Measurements from ENCODE around the gene EYS. TPM values are rescaled to one million over a fixed set of nuclear protein-coding genes. Genes with fewer than 3 reads are reported as not detected.

The EYS gene
- total and polyA plus RNA-seq, 2 experiments from 2014 or later, result 0.04 TPM; not detected in 1

DNA sequence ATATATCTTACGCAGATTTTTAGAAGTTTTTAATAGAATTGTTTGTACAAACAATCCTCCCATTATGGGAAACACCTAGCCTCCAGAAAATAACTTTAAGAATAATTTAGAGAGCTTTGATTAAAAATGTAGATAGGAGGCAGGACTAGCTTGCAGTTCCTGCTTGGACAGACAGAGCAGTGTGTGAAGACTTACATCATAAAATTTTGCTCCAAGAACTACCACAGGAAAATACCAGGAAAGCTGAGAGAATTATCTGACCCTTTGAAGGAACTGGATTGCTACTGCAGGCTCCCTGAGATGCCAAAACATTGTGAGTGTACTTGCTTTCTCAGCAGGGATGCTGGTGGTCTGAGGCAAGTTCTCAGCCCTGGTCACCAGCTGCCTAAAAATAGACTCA, 64.2 kb downstream of the EYS start:
- no peak for DNase-seq

DNA sequence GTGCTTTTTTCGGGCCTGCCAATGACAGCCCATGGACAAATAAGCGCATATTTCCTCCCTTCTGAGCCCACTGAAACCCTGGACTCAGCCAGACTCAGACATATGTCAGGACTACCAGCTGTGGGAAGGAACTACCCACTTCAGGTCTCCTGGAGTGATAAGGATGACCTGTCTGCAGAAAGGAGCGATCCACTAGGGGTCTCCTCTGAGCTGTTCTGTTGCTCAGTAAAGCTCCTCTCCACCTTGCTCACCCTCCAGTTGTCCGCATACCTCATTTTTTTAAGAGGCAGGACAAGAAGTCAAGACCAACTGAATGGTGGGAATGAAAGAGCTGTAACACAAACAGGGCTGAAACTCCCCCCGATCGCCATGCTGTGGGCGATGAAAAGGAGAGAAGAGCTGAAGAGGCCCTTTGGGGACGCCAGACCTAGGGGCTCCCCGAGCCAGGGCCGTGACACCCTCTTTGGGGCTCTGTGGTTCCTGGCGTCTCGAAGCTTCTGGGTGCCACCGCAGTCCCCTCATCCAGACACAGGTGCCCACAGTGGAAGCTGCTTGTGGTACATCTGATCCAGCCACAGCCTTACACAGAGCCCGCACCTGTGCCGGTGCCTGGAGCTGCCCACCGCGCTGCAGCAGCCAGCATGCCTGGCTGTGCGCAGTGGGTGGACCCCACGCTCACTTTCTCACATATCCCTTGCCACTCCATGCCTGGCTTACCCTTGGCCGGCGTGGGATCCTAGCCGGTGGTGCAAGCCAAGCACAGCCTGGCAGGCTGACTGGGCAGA, 68.8 kb downstream of the EYS start:
- no peak for DNase-seq
- WGBS, 2 experiments (ENCODE audit: low coverage in 1 of 2, low lambda C conversion rate in 2 of 2, missing lambda C conversion rate in 2 of 2), result 45% methylated on average over 22 of the region's 22 CpGs
- no peaks in the 10 kb centered on the region for H3K9me2 ChIP-seq (ENCODE audit: insufficient read depth)
- H3K9ac ChIP-seq, result no peak overlapping the region
- H3K4me2 ChIP-seq (ENCODE audit: unreplicated experiment), result no peak overlapping the region
- no peaks in the 10 kb centered on the region for H3K9me3 ChIP-seq (ENCODE audit: low read depth)
- H3K4me3 ChIP-seq, result no peak overlapping the region
- H3K36me3 ChIP-seq (ENCODE audit: low read depth), result no peaks in the 10 kb centered on the region
- no peak overlapping the region for H2AFZ ChIP-seq
- TF ChIP-seq EZH2 (IDR thresholded peaks at IDR 0.05; ENCODE audit: insufficient read depth, poor library complexity, severe bottlenecking) (no peak), EZH2phosphoT487 (IDR thresholded peaks at IDR 0.05; ENCODE audit: insufficient read depth, low read depth) (no peak)
- H3K4me1 ChIP-seq (ENCODE audit: insufficient read depth), result no peaks in the 10 kb centered on the region
- H3K27ac ChIP-seq, result no peak overlapping the region
- H3K27me3 ChIP-seq (replicated peaks; ENCODE audit: insufficient read depth), result no peaks in the 10 kb centered on the region
- in situ Hi-C loops (cut with MboI), result no loop called here
- H3F3A ChIP-seq (ENCODE audit: insufficient read depth), result no peaks in the 10 kb centered on the region
- no peaks in the 10 kb centered on the region for H3K79me2 ChIP-seq (ENCODE audit: insufficient read depth)
- H4K20me1 ChIP-seq (ENCODE audit: insufficient read depth), result no peaks in the 10 kb centered on the region

More for the DNA sequence above, 64.2 kb downstream of the EYS start:
- H3K9me2 ChIP-seq (ENCODE audit: insufficient read depth), result no peaks in the 10 kb centered on the region
- H3K27ac ChIP-seq, result no peak overlapping the region
- H3K4me1 ChIP-seq (ENCODE audit: insufficient read depth), result no peaks in the 10 kb centered on the region
- H3K27me3 ChIP-seq (replicated peaks; ENCODE audit: insufficient read depth), result no peaks in the 10 kb centered on the region
- no peaks in the 10 kb centered on the region for H3K36me3 ChIP-seq (ENCODE audit: low read depth)
- in situ Hi-C loops (cut with MboI), result no loop called here
- H3F3A ChIP-seq (ENCODE audit: insufficient read depth), result no peaks in the 10 kb centered on the region
- H3K4me2 ChIP-seq (ENCODE audit: unreplicated experiment), result no peak overlapping the region
- H3K9ac ChIP-seq, result no peak overlapping the region
- no peaks in the 10 kb centered on the region for H3K79me2 ChIP-seq (ENCODE audit: insufficient read depth)
- 17 to 28% methylated on average over 1 of the region's 1 CpG for WGBS, 2 experiments (ENCODE audit: low coverage in 1 of 2, low lambda C conversion rate in 2 of 2, missing lambda C conversion rate in 2 of 2)
- H3K9me3 ChIP-seq (ENCODE audit: low read depth), result no peaks in the 10 kb centered on the region
- H4K20me1 ChIP-seq (ENCODE audit: insufficient read depth), result no peaks in the 10 kb centered on the region
- no peak for TF ChIP-seq EZH2 (IDR thresholded peaks at IDR 0.05; ENCODE audit: insufficient read depth, poor library complexity, severe bottlenecking)
- TF ChIP-seq EZH2phosphoT487 (IDR thresholded peaks at IDR 0.05; ENCODE audit: insufficient read depth, low read depth), result no peak
- no peak overlapping the region for H3K4me3 ChIP-seq
- H2AFZ ChIP-seq, result no peak overlapping the region

DNA sequence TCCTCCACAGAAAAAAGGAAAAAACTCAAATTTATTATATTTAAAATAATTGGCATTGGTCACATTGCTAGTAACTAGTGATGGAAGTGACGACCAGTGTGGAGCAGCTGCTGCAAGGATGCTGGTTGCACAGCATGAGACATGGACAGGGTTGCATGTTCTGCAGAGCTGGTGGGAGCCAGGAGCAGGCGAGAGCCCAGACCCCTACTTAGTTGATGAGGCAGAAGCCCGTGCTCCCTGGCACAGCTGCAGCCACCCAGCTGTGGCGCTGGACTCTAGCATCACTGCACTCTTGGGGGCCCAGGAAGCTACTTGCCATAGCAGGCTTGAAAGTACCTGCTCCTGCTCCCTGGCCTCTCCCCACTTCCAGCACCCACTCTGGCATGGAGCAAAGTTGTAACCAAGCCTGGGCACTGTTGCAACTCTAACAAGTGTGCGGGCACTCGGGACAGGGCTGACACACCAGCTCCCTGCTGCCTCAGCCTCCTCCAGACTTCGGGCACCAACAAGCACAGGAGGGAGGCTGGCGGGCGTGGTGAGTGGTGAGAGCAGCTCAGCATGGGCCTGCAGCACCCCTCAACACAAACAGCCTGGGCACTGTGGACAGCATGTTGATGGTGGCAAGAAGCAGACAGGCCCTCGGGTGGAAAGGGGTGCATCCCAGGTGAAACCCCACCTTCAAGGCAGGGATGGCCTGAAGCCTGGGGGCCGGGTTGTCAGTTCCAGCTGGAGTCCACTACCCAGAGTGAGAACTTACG, 69.6 kb downstream of the EYS start:
- TF ChIP-seq EZH2 (IDR thresholded peaks at IDR 0.05; ENCODE audit: insufficient read depth, poor library complexity, severe bottlenecking) (no peak), EZH2phosphoT487 (IDR thresholded peaks at IDR 0.05; ENCODE audit: insufficient read depth, low read depth) (no peak)
- Histone ChIP-seq H4K20me1 (ENCODE audit: insufficient read depth) (no peaks in the 10 kb centered on the region), H3K4me3 (no peak overlapping the region), H3K27ac (no peak overlapping the region), H3K36me3 (ENCODE audit: low read depth) (no peaks in the 10 kb centered on the region), H3K9ac (no peak overlapping the region), H3K79me2 (ENCODE audit: insufficient read depth) (no peaks in the 10 kb centered on the region), H3F3A (ENCODE audit: insufficient read depth) (no peaks in the 10 kb centered on the region), H3K27me3 (replicated peaks; ENCODE audit: insufficient read depth) (no peaks in the 10 kb centered on the region), H3K4me1 (ENCODE audit: insufficient read depth) (no peaks in the 10 kb centered on the region), H3K9me2 (ENCODE audit: insufficient read depth) (no peaks in the 10 kb centered on the region), H2AFZ (no peak overlapping the region), H3K9me3 (ENCODE audit: low read depth) (no peaks in the 10 kb centered on the region), H3K4me2 (ENCODE audit: unreplicated experiment) (no peak overlapping the region)
- DNase-seq, result no peak
- in situ Hi-C loops (cut with MboI), result no loop called here
- WGBS, 2 experiments (ENCODE audit: low coverage in 1 of 2, low lambda C conversion rate in 2 of 2, missing lambda C conversion rate in 2 of 2), result 40% methylated on average over 12 of the region's 12 CpGs

DNA sequence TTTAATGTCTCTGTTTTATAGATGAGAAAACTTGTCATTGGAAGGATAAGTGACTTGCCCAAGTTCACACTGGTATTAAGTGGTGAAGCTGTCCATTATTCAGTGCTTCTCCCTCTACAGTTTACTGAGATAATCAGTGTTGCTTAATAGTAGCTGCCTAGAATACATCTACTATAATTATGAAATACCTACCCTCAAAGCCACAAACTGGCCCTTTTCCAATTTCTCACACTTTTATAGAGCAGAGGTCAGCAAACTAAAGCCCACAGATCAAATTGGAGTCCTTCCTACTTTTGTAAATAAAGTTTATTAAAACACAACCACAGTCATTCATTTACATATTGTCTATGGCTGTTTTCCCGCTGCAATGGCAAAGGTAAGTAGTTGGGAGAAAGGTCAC, 73.5 kb downstream of the EYS start:
- H3K4me1 ChIP-seq (ENCODE audit: insufficient read depth), result no peaks in the 10 kb centered on the region
- no peaks in the 10 kb centered on the region for H4K20me1 ChIP-seq (ENCODE audit: insufficient read depth)
- no peak overlapping the region for H3K27ac ChIP-seq
- H3K4me3 ChIP-seq, result no peak overlapping the region
- 0 to 15% methylated on average over 1 of the region's 1 CpG for WGBS, 2 experiments (ENCODE audit: low coverage in 1 of 2, low lambda C conversion rate in 2 of 2, missing lambda C conversion rate in 2 of 2)
- H3K9me3 ChIP-seq (ENCODE audit: low read depth), result no peaks in the 10 kb centered on the region
- no peak for TF ChIP-seq EZH2phosphoT487 (IDR thresholded peaks at IDR 0.05; ENCODE audit: insufficient read depth, low read depth)
- TF ChIP-seq EZH2 (IDR thresholded peaks at IDR 0.05; ENCODE audit: insufficient read depth, poor library complexity, severe bottlenecking), result no peak
- no peak for DNase-seq
- H3K79me2 ChIP-seq (ENCODE audit: insufficient read depth), result no peaks in the 10 kb centered on the region
- no peaks in the 10 kb centered on the region for H3K9me2 ChIP-seq (ENCODE audit: insufficient read depth)
- in situ Hi-C loops (cut with MboI), result no loop called here
- H3K4me2 ChIP-seq (ENCODE audit: unreplicated experiment), result no peak overlapping the region
- H2AFZ ChIP-seq, result no peak overlapping the region
- H3K27me3 ChIP-seq (replicated peaks; ENCODE audit: insufficient read depth), result no peaks in the 10 kb centered on the region
- no peak overlapping the region for H3K9ac ChIP-seq
- no peaks in the 10 kb centered on the region for H3F3A ChIP-seq (ENCODE audit: insufficient read depth)
- no peaks in the 10 kb centered on the region for H3K36me3 ChIP-seq (ENCODE audit: low read depth)

Measured in GM23248 (cell line).